GM12874 (cell line): Measurements from ENCODE around the gene ZNF560.

Experiments used
- TF ChIP-seq, protein P1 (sequence below): IDR thresholded peaks from 2 replicates; pipeline ENCODE4 v1.5.1; 2011; ENCODE audit warnings: low read depth, mild to moderate bottlenecking, control low read depth, low read length, moderate library complexity; ENCODE audit not compliant: insufficient read depth

ZNF560 gene

GRCh38 chr19:9431475-9431874 lies 66.9 kb downstream of the ZNF560 start:
- TF ChIP-seq, protein P1, sequence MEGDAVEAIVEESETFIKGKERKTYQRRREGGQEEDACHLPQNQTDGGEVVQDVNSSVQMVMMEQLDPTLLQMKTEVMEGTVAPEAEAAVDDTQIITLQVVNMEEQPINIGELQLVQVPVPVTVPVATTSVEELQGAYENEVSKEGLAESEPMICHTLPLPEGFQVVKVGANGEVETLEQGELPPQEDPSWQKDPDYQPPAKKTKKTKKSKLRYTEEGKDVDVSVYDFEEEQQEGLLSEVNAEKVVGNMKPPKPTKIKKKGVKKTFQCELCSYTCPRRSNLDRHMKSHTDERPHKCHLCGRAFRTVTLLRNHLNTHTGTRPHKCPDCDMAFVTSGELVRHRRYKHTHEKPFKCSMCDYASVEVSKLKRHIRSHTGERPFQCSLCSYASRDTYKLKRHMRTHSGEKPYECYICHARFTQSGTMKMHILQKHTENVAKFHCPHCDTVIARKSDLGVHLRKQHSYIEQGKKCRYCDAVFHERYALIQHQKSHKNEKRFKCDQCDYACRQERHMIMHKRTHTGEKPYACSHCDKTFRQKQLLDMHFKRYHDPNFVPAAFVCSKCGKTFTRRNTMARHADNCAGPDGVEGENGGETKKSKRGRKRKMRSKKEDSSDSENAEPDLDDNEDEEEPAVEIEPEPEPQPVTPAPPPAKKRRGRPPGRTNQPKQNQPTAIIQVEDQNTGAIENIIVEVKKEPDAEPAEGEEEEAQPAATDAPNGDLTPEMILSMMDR, result peak; percentile 65

DNA sequence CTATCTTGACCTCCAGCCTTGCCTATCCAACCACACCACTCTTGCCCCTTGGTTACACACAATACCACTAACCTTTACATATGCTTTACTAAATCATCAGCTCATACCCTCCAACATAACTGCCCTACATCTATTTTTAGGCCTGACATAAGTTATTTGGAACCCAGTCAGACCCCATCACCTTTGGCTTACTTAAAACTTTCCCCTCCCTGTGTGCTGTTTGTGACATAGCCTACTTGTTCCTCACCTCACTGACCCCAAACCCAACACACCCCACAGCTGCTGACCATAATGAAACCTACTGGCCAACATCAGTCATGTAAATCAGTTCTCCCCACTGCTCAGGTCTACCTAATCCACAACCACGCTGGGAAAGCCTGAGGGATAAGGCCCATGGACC lies 68.0 kb downstream of the ZNF560 start:
- TF ChIP-seq, protein P1, result no peak

DNA sequence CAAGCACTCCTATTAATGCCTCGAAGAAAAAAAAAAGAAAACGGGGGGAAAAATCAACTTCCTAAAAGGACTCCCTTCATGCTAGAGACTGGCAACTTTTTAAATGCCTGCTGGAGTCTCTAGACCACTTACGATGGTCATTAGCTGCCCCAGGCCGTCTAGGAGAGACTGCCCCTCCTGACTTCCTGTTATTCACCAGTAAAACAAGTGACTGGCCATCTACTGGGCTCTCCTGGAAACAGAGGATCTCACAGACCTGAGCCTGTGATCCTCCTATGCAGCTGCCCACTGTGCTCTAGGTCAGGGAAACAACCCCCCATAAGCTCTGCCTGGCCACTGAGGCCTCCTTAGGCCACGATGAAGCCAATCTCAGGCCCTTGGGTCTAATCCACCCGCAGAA lies 70.5 kb downstream of the ZNF560 start:
- TF ChIP-seq, protein P1, result no peak
